Suprapubic skin (tissue), 4 donors: Measurements from ENCODE around the gene POLR2L. TPM values are rescaled to one million over a fixed set of nuclear protein-coding genes. Genes with fewer than 3 reads are reported as not detected.

ENCODE experiments used
- DNase-seq, 2 donors: peaks; one replicate each; pipeline ENCODE4 v3.0.0-alpha.2; 2019; ENCODE audit warnings: low spot score in 2 of 2
- H3K27ac ChIP-seq: fragments of 200-600 bp; sonication (generic); one replicate; pipeline ENCODE4 v1.5.1; 2019
- H3K27me3 ChIP-seq: fragments of 200-600 bp; sonication (generic); one replicate; pipeline ENCODE4 v1.5.1; 2019
- H3K36me3 ChIP-seq: fragments of 200-600 bp; sonication (generic); one replicate; pipeline ENCODE4 v1.5.1; 2019
- H3K4me1 ChIP-seq: fragments of 200-600 bp; sonication (generic); one replicate; pipeline ENCODE4 v1.5.1; 2019
- H3K4me3 ChIP-seq: fragments of 200-600 bp; sonication (generic); one replicate; pipeline ENCODE4 v1.5.1; 2019; ENCODE audit warnings: mild to moderate bottlenecking
- H3K9me3 ChIP-seq: fragments of 200-600 bp; sonication (generic); one replicate; pipeline ENCODE4 v1.5.1; 2019
- CTCF ChIP-seq, 2 donors: fragments of 200-600 bp in 1 of 2; fragments of 450-650 bp in 1 of 2; sonication (generic) in 1 of 2; IDR thresholded peaks; one replicate each; pipeline ENCODE4 v1.5.1; 2016 to 2019; ENCODE audit warnings: antibody characterized with exemption in 2 of 2, mild to moderate bottlenecking in 1 of 2, moderate library complexity in 1 of 2
- EP300 ChIP-seq: sonication (generic); formaldehyde crosslinking; IDR thresholded peaks from one replicate; pipeline ENCODE4 v1.6.1; 2017; ENCODE audit warnings: antibody characterized with exemption
- POLR2A ChIP-seq, 2 donors: fragments of 450-650 bp; IDR thresholded peaks; one replicate each; pipeline ENCODE4 v1.6.1; 2017; ENCODE audit warnings: antibody characterized with exemption in 2 of 2, mild to moderate bottlenecking in 2 of 2, moderate library complexity in 2 of 2
- POLR2AphosphoS5 ChIP-seq, 3 donors: sonication (generic); formaldehyde crosslinking; IDR thresholded peaks; one replicate each; pipeline ENCODE4 v1.6.1; 2017; ENCODE audit warnings: antibody characterized with exemption in 3 of 3
- WGBS: methylation state at CpG from one replicate; pipeline ENCODE4 v1.1.5; 2018; 5-methylcytosine and 5-hydroxymethylcytosine counted together
- total RNA-seq, 4 donors: library from RNA; depleted of rRNA; stranded (reverse); fragments of >200 nt; gene quantifications; one replicate each; pipeline ENCODE4 v1.1.0, GENCODE V29; 2016

POLR2L gene
- total RNA-seq, 4 donors from 2014 or later, result 31.1 to 76.4 (median 56.4) TPM

- H3K27ac ChIP-seq, result peak overlapping the region; percentile 78
- TF ChIP-seq POLR2AphosphoS5 (IDR thresholded peaks at IDR 0.05) (no peak), POLR2A (IDR thresholded peaks at IDR 0.05) (no peak), CTCF (IDR thresholded peaks at IDR 0.05) (no peak), EP300 (no peak)
- H3K4me1 ChIP-seq, result peaks cover 44% of the 10 kb centered on the region
- H3K9me3 ChIP-seq, result no peaks in the 10 kb centered on the region
- peak overlapping the region; percentile 72 for H3K4me3 ChIP-seq
- WGBS, result 0% methylated on average over 1 of the region's 26 CpGs
- peaks cover 25% of the 10 kb centered on the region for H3K36me3 ChIP-seq
- no peaks in the 10 kb centered on the region for H3K27me3 ChIP-seq
- peak in 1 of 2 donors; percentile 84 for DNase-seq
These were observed 46.4 kb downstream of the POLR2L start for GRCh38 chr11:795634-796564.

- peak overlapping the region; percentile 78 for H3K27ac ChIP-seq
- DNase-seq, result no peak
- TF ChIP-seq CTCF (IDR thresholded peaks at IDR 0.05) (no peak), EP300 (no peak), POLR2AphosphoS5 (IDR thresholded peaks at IDR 0.05) (no peak), POLR2A (IDR thresholded peaks at IDR 0.05) (no peak)
- H3K4me1 ChIP-seq, result peaks cover 44% of the 10 kb centered on the region
- 19% methylated on average over 19 of the region's 38 CpGs for WGBS
- H3K36me3 ChIP-seq, result peaks cover 16% of the 10 kb centered on the region
- H3K9me3 ChIP-seq, result no peaks in the 10 kb centered on the region
- no peaks in the 10 kb centered on the region for H3K27me3 ChIP-seq
- peak overlapping the region; percentile 72 for H3K4me3 ChIP-seq
These were observed 47.3 kb downstream of the POLR2L start for GRCh38 chr11:794766-795633.

GRCh38 chr11:794013-794765, 48.1 kb downstream of the POLR2L start:
- H3K4me3 ChIP-seq, result peak overlapping the region; percentile 72
- H3K36me3 ChIP-seq, result peaks cover 15% of the 10 kb centered on the region
- peaks cover 8% of the 10 kb centered on the region for H3K27me3 ChIP-seq
- 88% methylated on average over 16 of the region's 31 CpGs for WGBS
- H3K9me3 ChIP-seq, result no peaks in the 10 kb centered on the region
- DNase-seq, result no peak
- no peak for TF ChIP-seq CTCF (IDR thresholded peaks at IDR 0.05)
- TF ChIP-seq POLR2A (IDR thresholded peaks at IDR 0.05), result no peak
- H3K4me1 ChIP-seq, result peaks cover 47% of the 10 kb centered on the region
- no peak overlapping the region for H3K27ac ChIP-seq

GRCh38 chr11:793556-793955, 48.8 kb downstream of the POLR2L start:
- no peak overlapping the region for H3K4me3 ChIP-seq
- H3K9me3 ChIP-seq, result no peaks in the 10 kb centered on the region
- WGBS, result 60% methylated on average over 1 of the region's 7 CpGs
- H3K4me1 ChIP-seq, result peaks cover 47% of the 10 kb centered on the region
- H3K27me3 ChIP-seq, result peaks cover 10% of the 10 kb centered on the region
- no peak for DNase-seq
- H3K27ac ChIP-seq, result no peak overlapping the region
- peaks cover 15% of the 10 kb centered on the region for H3K36me3 ChIP-seq
- TF ChIP-seq POLR2A (IDR thresholded peaks at IDR 0.05) (no peak), EP300 (no peak), CTCF (IDR thresholded peaks at IDR 0.05) (no peak)
